Trophoblast cell (in vitro differentiated cells and primary cell): Measurements from ENCODE around the gene UAP1.

Experiments
- DNase-seq, 2 donors: peaks; one replicate each; pipeline ENCODE4 v3.0.0-alpha.2; 2016
- H2AFZ ChIP-seq: 2 replicates; pipeline ENCODE4 v1.6.1; 2013; ENCODE audit warnings: low read length, moderate library complexity, mild to moderate bottlenecking; ENCODE audit not compliant: insufficient read depth, poor library complexity
- H2AK5ac ChIP-seq: 2 replicates; pipeline ENCODE4 v1.6.1; 2013; ENCODE audit warnings: mild to moderate bottlenecking, low read length
- H2BK120ac ChIP-seq: 2 replicates; pipeline ENCODE4 v1.6.1; 2013; ENCODE audit warnings: low read length, mild to moderate bottlenecking, moderate library complexity; ENCODE audit not compliant: insufficient read depth, poor library complexity
- H2BK12ac ChIP-seq: 2 replicates; pipeline ENCODE4 v1.6.1; 2013; ENCODE audit warnings: mild to moderate bottlenecking, low read length, moderate library complexity
- H2BK5ac ChIP-seq: 2 replicates; pipeline ENCODE4 v1.6.1; 2013; ENCODE audit warnings: low read length, low read depth, moderate library complexity, mild to moderate bottlenecking; ENCODE audit not compliant: poor library complexity
- H3K14ac ChIP-seq: 2 replicates; pipeline ENCODE4 v1.6.1; 2013; ENCODE audit warnings: mild to moderate bottlenecking, low read length
- H3K18ac ChIP-seq: 2 replicates; pipeline ENCODE4 v1.6.1; 2013; ENCODE audit warnings: mild to moderate bottlenecking, low read length
- H3K23ac ChIP-seq: 2 replicates; pipeline ENCODE4 v1.6.1; 2013; ENCODE audit warnings: low read length
- H3K27ac ChIP-seq: 2 replicates; pipeline ENCODE4 v1.5.1; 2013; ENCODE audit warnings: low read depth, mild to moderate bottlenecking, inconsistent platforms, low read length, moderate library complexity
- H3K27me3 ChIP-seq: 2 replicates; pipeline ENCODE4 v1.6.1; 2013; ENCODE audit warnings: inconsistent platforms, mild to moderate bottlenecking, low read length, moderate library complexity; ENCODE audit not compliant: insufficient read depth
- H3K36me3 ChIP-seq, 2 experiments: 1 replicate in 1 of 2; 2 replicates in 1 of 2; pipeline ENCODE4 v1.6.1; 2013; ENCODE audit warnings: low read length in 2 of 2, mild to moderate bottlenecking in 2 of 2, moderate library complexity in 1 of 2; ENCODE audit not compliant: insufficient read depth in 2 of 2, control insufficient read depth in 1 of 2
- H3K4ac ChIP-seq: 2 replicates; pipeline ENCODE4 v1.6.1; 2013; ENCODE audit warnings: low read depth, mild to moderate bottlenecking, low read length, moderate library complexity
- H3K4me1 ChIP-seq, 2 experiments: 1 replicate in 1 of 2; 2 replicates in 1 of 2; pipeline ENCODE4 v1.6.1; 2013; ENCODE audit warnings: low read length in 2 of 2, mild to moderate bottlenecking in 2 of 2, moderate library complexity in 1 of 2; ENCODE audit not compliant: insufficient read depth in 2 of 2, control insufficient read depth in 1 of 2
- H3K4me2 ChIP-seq: 2 replicates; pipeline ENCODE4 v1.6.1; 2013; ENCODE audit warnings: inconsistent platforms, mild to moderate bottlenecking, low read length, moderate library complexity
- H3K4me3 ChIP-seq: 2 replicates; pipeline ENCODE4 v1.5.1; 2013; ENCODE audit warnings: mild to moderate bottlenecking, low read depth, low read length, inconsistent platforms
- H3K79me1 ChIP-seq: one replicate; pipeline ENCODE4 v1.6.1; 2013; ENCODE audit warnings: low read length
- H3K79me2 ChIP-seq: 2 replicates; pipeline ENCODE4 v1.6.1; 2013; ENCODE audit warnings: low read length, mild to moderate bottlenecking; ENCODE audit not compliant: control insufficient read depth, insufficient read depth, poor library complexity
- H3K9ac ChIP-seq: 2 replicates; pipeline ENCODE4 v1.6.1; 2013; ENCODE audit warnings: mild to moderate bottlenecking, low read length
- H3K9me3 ChIP-seq: 2 replicates; pipeline ENCODE4 v1.6.1; 2013; ENCODE audit warnings: low read depth, mild to moderate bottlenecking, control low read depth, inconsistent platforms, low read length; ENCODE audit not compliant: insufficient read depth
- H4K12ac ChIP-seq: 2 replicates; pipeline ENCODE4 v1.6.1; 2013; ENCODE audit warnings: low read depth, mild to moderate bottlenecking, low read length, moderate library complexity
- H4K8ac ChIP-seq: 2 replicates; pipeline ENCODE4 v1.6.1; 2013; ENCODE audit warnings: low read depth, mild to moderate bottlenecking, low read length, moderate library complexity
- H4K91ac ChIP-seq: one replicate; pipeline ENCODE4 v1.6.1; 2013; ENCODE audit warnings: low read depth, mild to moderate bottlenecking, low read length, moderate library complexity
- WGBS: extraction: QIAGEN DNeasy Blood & Tissue Kit; methylation state at CpG from one replicate; pipeline ENCODE4 v1.1.7; 2013; ENCODE audit warnings: missing lambda C conversion rate; ENCODE audit not compliant: insufficient read length, insufficient coverage; ENCODE audit errors: extremely low coverage; 5-methylcytosine and 5-hydroxymethylcytosine counted together

The UAP1 gene

GRCh38 chr1:162541619-162542141 lies 19.8 kb upstream of the UAP1 start:
- Histone ChIP-seq H3K4me3 (no peak overlapping the region), H2BK12ac (no peak overlapping the region)
- no CpG with 5 or more reads among the region's 5 CpGs for WGBS

GRCh38 chr1:162543228-162543627 lies 18.3 kb upstream of the UAP1 start:
- WGBS = no CpG with 5 or more reads among the region's 3 CpGs
- Histone ChIP-seq H3K18ac (no peak overlapping the region), H2BK120ac (no peak overlapping the region), H3K23ac (no peak overlapping the region), H3K14ac (no peak overlapping the region), H2AK5ac (no peak overlapping the region), H3K4me2 (no peak overlapping the region), H4K91ac (no peak overlapping the region), H2BK12ac (no peak overlapping the region), H3K4me1 (no peaks in the 10 kb centered on the region), H2AFZ (no peak overlapping the region), H3K79me2 (no peaks in the 10 kb centered on the region), H3K4ac (no peak overlapping the region), H3K4me3 (no peak overlapping the region), H3K27ac (no peak overlapping the region), H3K36me3 (no peaks in the 10 kb centered on the region), H3K9ac (no peak overlapping the region), H4K12ac (no peak overlapping the region), H3K9me3 (no peaks in the 10 kb centered on the region), H2BK5ac (no peak overlapping the region), H4K8ac (no peak overlapping the region), H3K79me1 (no peaks in the 10 kb centered on the region), H3K27me3 (no peaks in the 10 kb centered on the region)
- no peak for DNase-seq

More at GRCh38 chr1:162541619-162542141, 19.8 kb upstream of the UAP1 start:
- no peak overlapping the region for H4K8ac ChIP-seq
- H3K27ac ChIP-seq = no peak overlapping the region
- no peaks in the 10 kb centered on the region for H3K27me3 ChIP-seq
- H2BK120ac ChIP-seq = no peak overlapping the region
- peak; percentile 59 to 66 for DNase-seq
- no peak overlapping the region for H3K4me2 ChIP-seq
- H2AK5ac ChIP-seq = no peak overlapping the region
- no peaks in the 10 kb centered on the region for H3K79me2 ChIP-seq
- H4K12ac ChIP-seq = no peak overlapping the region
- H3K36me3 ChIP-seq = no peaks in the 10 kb centered on the region
- no peak overlapping the region for H3K23ac ChIP-seq
- H3K79me1 ChIP-seq = no peaks in the 10 kb centered on the region
- no peak overlapping the region for H3K18ac ChIP-seq
- no peak overlapping the region for H3K9ac ChIP-seq
- no peak overlapping the region for H4K91ac ChIP-seq
- no peaks in the 10 kb centered on the region for H3K9me3 ChIP-seq
- no peak overlapping the region for H3K14ac ChIP-seq
- no peaks in the 10 kb centered on the region for H3K4me1 ChIP-seq
- no peak overlapping the region for H2AFZ ChIP-seq
- H2BK5ac ChIP-seq = no peak overlapping the region
- H3K4ac ChIP-seq = no peak overlapping the region

GRCh38 chr1:162548170-162548569 lies 13.4 kb upstream of the UAP1 start:
- no peak overlapping the region for H3K4ac ChIP-seq
- no peaks in the 10 kb centered on the region for H3K79me2 ChIP-seq
- H3K27me3 ChIP-seq = no peaks in the 10 kb centered on the region
- no peak for DNase-seq
- H3K79me1 ChIP-seq = peaks cover 2% of the 10 kb centered on the region
- no peak overlapping the region for H3K23ac ChIP-seq
- no peak overlapping the region for H3K18ac ChIP-seq
- no peak overlapping the region for H4K91ac ChIP-seq
- no peak overlapping the region for H3K27ac ChIP-seq
- no peak overlapping the region for H3K4me2 ChIP-seq
- no peaks in the 10 kb centered on the region for H3K9me3 ChIP-seq
- no peaks in the 10 kb centered on the region for H3K36me3 ChIP-seq
- no peak overlapping the region for H2BK120ac ChIP-seq
- H3K4me1 ChIP-seq = peaks cover 0 to 3% of the 10 kb centered on the region in 2 experiments
- no peak overlapping the region for H4K12ac ChIP-seq
- no CpG with 5 or more reads among the region's 4 CpGs for WGBS
- no peak overlapping the region for H2AFZ ChIP-seq
- no peak overlapping the region for H2AK5ac ChIP-seq
- H2BK5ac ChIP-seq = no peak overlapping the region
- H2BK12ac ChIP-seq = no peak overlapping the region
- H3K9ac ChIP-seq = no peak overlapping the region
- no peak overlapping the region for H3K14ac ChIP-seq
- H3K4me3 ChIP-seq = no peak overlapping the region
- no peak overlapping the region for H4K8ac ChIP-seq

GRCh38 chr1:162549001-162549400 lies 12.5 kb upstream of the UAP1 start:
- WGBS = no CpG with 5 or more reads among the region's 2 CpGs
- Histone ChIP-seq H4K91ac (no peak overlapping the region), H3K36me3 (no peaks in the 10 kb centered on the region), H3K79me1 (peaks cover 2% of the 10 kb centered on the region), H3K23ac (no peak overlapping the region), H3K4ac (no peak overlapping the region), H3K4me3 (no peak overlapping the region), H2BK120ac (no peak overlapping the region), H3K79me2 (no peaks in the 10 kb centered on the region), H3K27ac (no peak overlapping the region), H2AK5ac (no peak overlapping the region), H4K12ac (no peak overlapping the region), H4K8ac (no peak overlapping the region), H3K4me1 (peaks cover 0 to 3% of the 10 kb centered on the region in 2 experiments), H3K4me2 (no peak overlapping the region), H2BK12ac (no peak overlapping the region), H2BK5ac (no peak overlapping the region), H3K18ac (no peak overlapping the region), H3K27me3 (no peaks in the 10 kb centered on the region), H3K9ac (no peak overlapping the region), H3K14ac (no peak overlapping the region), H2AFZ (no peak overlapping the region), H3K9me3 (no peaks in the 10 kb centered on the region)
- DNase-seq = no peak
